NCI-H2171 (cell line): ENCODE data around the gene GCLC.
"Not testable (repeated sequence)": the region's sequence is repeated elsewhere in the genome, so short reads cannot be mapped to it uniquely, and the experiment has no call there.

Experiments used
- DNase-seq: peaks from one replicate; lab custom pipeline; 2025; lab: John Stamatoyannopoulos, UW

GCLC gene

GRCh38 chr6:53544470-53545308 is at the start of gene GCLC:
GCLC (minus strand) TSS chr6:53545101; CDS start chr6:53544645, 456 bp downstream.
- peak; percentile 87 for DNase-seq

GRCh38 chr6:53594596-53594995 is 49.7 kb upstream of the GCLC start:
- DNase-seq, result no peak

- DNase-seq, result no peak
These were observed 48.1 kb upstream of the GCLC start for GRCh38 chr6:53593001-53593488.

GRCh38 chr6:53591873-53592272 is 47.0 kb upstream of the GCLC start:
- DNase-seq, result no peak

- no peak for DNase-seq
These were observed 44.1 kb upstream of the GCLC start for GRCh38 chr6:53588816-53589509.

- DNase-seq, result no peak
These were observed 42.4 kb upstream of the GCLC start for GRCh38 chr6:53587291-53587690.

- no peak for DNase-seq
These were observed 40.5 kb upstream of the GCLC start for GRCh38 chr6:53585208-53585900.

GRCh38 chr6:53584726-53585125 is 39.8 kb upstream of the GCLC start:
- DNase-seq, result no peak

- DNase-seq, result no peak
These were observed 38.5 kb upstream of the GCLC start for GRCh38 chr6:53583451-53583850.

GRCh38 chr6:53582963-53583362 is 38.1 kb upstream of the GCLC start:
- DNase-seq, result no peak

- DNase-seq, result no peak
These were observed 37.0 kb upstream of the GCLC start for GRCh38 chr6:53581856-53582255.

- DNase-seq, result no peak
These were observed 36.4 kb upstream of the GCLC start for GRCh38 chr6:53581173-53581773.

- no peak for DNase-seq
These were observed 34.4 kb upstream of the GCLC start for GRCh38 chr6:53579338-53579737.

GRCh38 chr6:53578371-53578770 is 33.5 kb upstream of the GCLC start:
- no peak for DNase-seq

GRCh38 chr6:53573299-53573698 is 28.4 kb upstream of the GCLC start:
- no peak for DNase-seq

- not testable (repeated sequence) for DNase-seq
These were observed 27.5 kb upstream of the GCLC start for GRCh38 chr6:53572379-53572778.

GRCh38 chr6:53568776-53569616 is 24.1 kb upstream of the GCLC start:
- no peak for DNase-seq

GRCh38 chr6:53567701-53568100 is 22.8 kb upstream of the GCLC start:
- no peak for DNase-seq

- no peak for DNase-seq
These were observed 21.9 kb upstream of the GCLC start for GRCh38 chr6:53566755-53567154.

GRCh38 chr6:53565886-53566285 is 21.0 kb upstream of the GCLC start:
- DNase-seq, result no peak

GRCh38 chr6:53564401-53565065 is 19.6 kb upstream of the GCLC start:
- DNase-seq, result no peak
